Measurements from ENCODE around the gene NAV3. TPM values are rescaled to one million over a fixed set of nuclear protein-coding genes. Genes with fewer than 3 reads are reported as not detected.
A peak's percentile ranks its signal among the peaks of the same experiment; 100 is the strongest.

The NAV3 gene
- polyA plus RNA-seq, 3 donors: 0.11 TPM; not detected in 2

GRCh38 chr12:77847680-77848431, 17.2 kb downstream of the NAV3 start:
- TF ChIP-seq, protein P1, sequence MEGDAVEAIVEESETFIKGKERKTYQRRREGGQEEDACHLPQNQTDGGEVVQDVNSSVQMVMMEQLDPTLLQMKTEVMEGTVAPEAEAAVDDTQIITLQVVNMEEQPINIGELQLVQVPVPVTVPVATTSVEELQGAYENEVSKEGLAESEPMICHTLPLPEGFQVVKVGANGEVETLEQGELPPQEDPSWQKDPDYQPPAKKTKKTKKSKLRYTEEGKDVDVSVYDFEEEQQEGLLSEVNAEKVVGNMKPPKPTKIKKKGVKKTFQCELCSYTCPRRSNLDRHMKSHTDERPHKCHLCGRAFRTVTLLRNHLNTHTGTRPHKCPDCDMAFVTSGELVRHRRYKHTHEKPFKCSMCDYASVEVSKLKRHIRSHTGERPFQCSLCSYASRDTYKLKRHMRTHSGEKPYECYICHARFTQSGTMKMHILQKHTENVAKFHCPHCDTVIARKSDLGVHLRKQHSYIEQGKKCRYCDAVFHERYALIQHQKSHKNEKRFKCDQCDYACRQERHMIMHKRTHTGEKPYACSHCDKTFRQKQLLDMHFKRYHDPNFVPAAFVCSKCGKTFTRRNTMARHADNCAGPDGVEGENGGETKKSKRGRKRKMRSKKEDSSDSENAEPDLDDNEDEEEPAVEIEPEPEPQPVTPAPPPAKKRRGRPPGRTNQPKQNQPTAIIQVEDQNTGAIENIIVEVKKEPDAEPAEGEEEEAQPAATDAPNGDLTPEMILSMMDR (IDR thresholded peaks at IDR 0.05): no peak

DNA sequence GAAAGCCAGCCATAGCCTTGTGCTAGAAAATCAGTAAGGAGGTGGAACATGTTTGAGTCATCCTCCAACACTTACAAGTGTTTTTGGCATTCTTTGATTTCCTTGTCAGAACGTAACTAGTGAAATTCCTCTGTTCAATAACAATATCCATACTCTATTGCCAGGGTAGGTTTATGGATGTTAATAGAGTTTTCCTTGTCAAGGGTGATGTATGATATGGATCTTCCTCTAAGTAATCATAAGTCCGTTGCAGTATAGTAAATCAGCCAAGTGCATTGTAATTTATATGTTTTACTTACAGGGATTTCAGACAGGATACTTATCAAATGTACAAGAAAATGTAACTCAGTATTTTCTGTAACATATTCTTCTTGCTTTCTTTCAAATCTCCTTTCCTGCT, 19.4 kb downstream of the NAV3 start:
- Mint-ChIP-seq H3K4me3 (no peak overlapping the region), H3K36me3 (no peaks in the 10 kb centered on the region), H3K27me3 (ENCODE audit: low read depth in 3 of 3) (peaks cover 0 to 2% (median 0%) of the 10 kb centered on the region in 3 donors), H3K9me3 (peaks cover 0 to 5% (median 2%) of the 10 kb centered on the region in 7 donors), H3K4me1 (no peaks in the 10 kb centered on the region), H3K27ac (no peak overlapping the region)
- Histone ChIP-seq H3K9ac (ENCODE audit: insufficient read depth, low read length, poor library complexity, severe bottlenecking) (no peak overlapping the region), H3K36me3 (replicated peaks in 1 of 2; ENCODE audit: control insufficient read depth in 1 of 2, insufficient read depth in 2 of 2, low read length in 2 of 2) (no peaks in the 10 kb centered on the region), H3K9me3 (replicated peaks in 1 of 2; ENCODE audit: control insufficient read depth in 1 of 2, insufficient read depth in 1 of 2, low read length in 2 of 2) (no peaks in the 10 kb centered on the region), H3K4me1 (ENCODE audit: control insufficient read depth in 1 of 2, insufficient read depth in 2 of 2, low read length in 2 of 2) (peaks cover 0 to 17% of the 10 kb centered on the region in 2 donors), H3K27me3 (ENCODE audit: control insufficient read depth in 2 of 2, insufficient read depth in 2 of 2, low read length in 2 of 2) (no peaks in the 10 kb centered on the region), H4K20me1 (ENCODE audit: insufficient read depth, low read length) (no peaks in the 10 kb centered on the region), H3K27ac (ENCODE audit: low read depth in 1 of 2, low read length in 2 of 2) (no peak overlapping the region), H2AFZ (ENCODE audit: insufficient read depth, low read depth, low read length, poor library complexity, severe bottlenecking) (no peak overlapping the region), H3K79me2 (ENCODE audit: insufficient read depth, low read length) (no peaks in the 10 kb centered on the region), H3K4me3 (replicated peaks in 1 of 3; ENCODE audit: low read depth in 2 of 3, low read length in 3 of 3) (no peak overlapping the region), H3K4me2 (replicated peaks; ENCODE audit: extremely low read depth, low read length, poor library complexity, severe bottlenecking) (no peak overlapping the region)
- intact Hi-C loops (cut with micrococcal nuclease): no loop called here
- WGBS (ENCODE audit: insufficient coverage): no CpG with 5 or more reads among the region's 2 CpGs
- TF ChIP-seq, protein P1 (IDR thresholded peaks at IDR 0.05): no peak
- no peak for DNase-seq

More at GRCh38 chr12:77847680-77848431, 17.2 kb downstream of the NAV3 start:
- Histone ChIP-seq H3K4me2 (replicated peaks; ENCODE audit: extremely low read depth, low read length, poor library complexity, severe bottlenecking) (peak overlapping the region; percentile 7), H3K36me3 (replicated peaks in 1 of 2; ENCODE audit: control insufficient read depth in 1 of 2, insufficient read depth in 2 of 2, low read length in 2 of 2) (no peaks in the 10 kb centered on the region), H3K4me3 (replicated peaks in 1 of 3; ENCODE audit: low read depth in 2 of 3, low read length in 3 of 3) (no peak overlapping the region), H3K9me3 (replicated peaks in 1 of 2; ENCODE audit: control insufficient read depth in 1 of 2, insufficient read depth in 1 of 2, low read length in 2 of 2) (no peaks in the 10 kb centered on the region), H3K27me3 (ENCODE audit: control insufficient read depth in 2 of 2, insufficient read depth in 2 of 2, low read length in 2 of 2) (no peaks in the 10 kb centered on the region), H2AFZ (ENCODE audit: insufficient read depth, low read depth, low read length, poor library complexity, severe bottlenecking) (no peak overlapping the region), H4K20me1 (ENCODE audit: insufficient read depth, low read length) (no peaks in the 10 kb centered on the region), H3K27ac (ENCODE audit: low read depth in 1 of 2, low read length in 2 of 2) (no peak overlapping the region), H3K9ac (ENCODE audit: insufficient read depth, low read length, poor library complexity, severe bottlenecking) (no peak overlapping the region), H3K4me1 (ENCODE audit: control insufficient read depth in 1 of 2, insufficient read depth in 2 of 2, low read length in 2 of 2) (peaks cover 0 to 17% of the 10 kb centered on the region in 2 donors), H3K79me2 (ENCODE audit: insufficient read depth, low read length) (no peaks in the 10 kb centered on the region)
- Mint-ChIP-seq H3K27ac (no peak overlapping the region), H3K4me3 (no peak overlapping the region), H3K36me3 (no peaks in the 10 kb centered on the region), H3K27me3 (ENCODE audit: low read depth in 3 of 3) (peaks cover 0 to 2% (median 0%) of the 10 kb centered on the region in 3 donors), H3K9me3 (peaks cover 0 to 5% (median 0%) of the 10 kb centered on the region in 7 donors), H3K4me1 (no peaks in the 10 kb centered on the region)
- intact Hi-C loops (cut with micrococcal nuclease): no loop called here
- no peak for DNase-seq
- WGBS (ENCODE audit: insufficient coverage): no CpG with 5 or more reads among the region's 3 CpGs

Data from CD14-positive monocyte (primary cell).